ENCODE data around the gene METRNL.

The METRNL gene

DNA sequence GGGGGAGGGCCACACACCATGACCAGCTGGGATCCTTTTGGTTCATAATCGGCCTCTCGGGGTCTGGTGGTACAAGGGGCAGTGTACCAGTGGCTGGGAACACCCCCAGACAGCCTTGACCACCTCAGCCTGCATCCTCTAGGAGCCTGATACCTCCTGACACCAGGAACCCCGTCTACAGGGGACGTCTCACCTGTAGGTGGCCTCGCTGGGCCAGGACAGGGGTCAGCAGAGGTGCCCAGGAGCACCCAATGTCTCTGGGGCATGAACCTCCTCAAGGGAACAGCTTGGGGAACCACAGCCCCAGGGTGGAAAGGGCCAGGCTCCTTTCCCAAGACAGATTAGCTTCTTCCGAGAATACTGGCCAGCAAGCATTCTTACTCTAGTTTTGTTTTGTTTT is 2.5 kb upstream of the METRNL start:
- Histone ChIP-seq H3K9me2 (replicated peaks; ENCODE audit: insufficient read depth, low read length) (no peaks in the 10 kb centered on the region), H3F3A (ENCODE audit: insufficient read depth) (peaks cover 6% of the 10 kb centered on the region; the same call in 1 of the 2 replicates), H3K9me3 (ENCODE audit: insufficient read depth, low read length) (no peaks in the 10 kb centered on the region), H2AFZ (ENCODE audit: low read depth, low read length, severe bottlenecking) (no peak overlapping the region), H3K79me2 (ENCODE audit: insufficient read depth, low read length) (no peaks in the 10 kb centered on the region; the same call in 1 of the 2 replicates), H4K20me1 (ENCODE audit: low read depth, low read length) (no peaks in the 10 kb centered on the region), H3K27ac (ENCODE audit: low read depth, low read length) (no peak overlapping the region), H3K27me3 (ENCODE audit: low read length) (no peaks in the 10 kb centered on the region), H3K9ac (ENCODE audit: low read length) (no peak overlapping the region), H3K36me3 (ENCODE audit: low read length) (no peaks in the 10 kb centered on the region), H3K4me2 (ENCODE audit: low read depth, low read length, poor library complexity, severe bottlenecking) (no peak overlapping the region), H3K4me3 (ENCODE audit: insufficient read depth, low read length, poor library complexity, severe bottlenecking) (no peak overlapping the region)
- TF ChIP-seq, protein P1, sequence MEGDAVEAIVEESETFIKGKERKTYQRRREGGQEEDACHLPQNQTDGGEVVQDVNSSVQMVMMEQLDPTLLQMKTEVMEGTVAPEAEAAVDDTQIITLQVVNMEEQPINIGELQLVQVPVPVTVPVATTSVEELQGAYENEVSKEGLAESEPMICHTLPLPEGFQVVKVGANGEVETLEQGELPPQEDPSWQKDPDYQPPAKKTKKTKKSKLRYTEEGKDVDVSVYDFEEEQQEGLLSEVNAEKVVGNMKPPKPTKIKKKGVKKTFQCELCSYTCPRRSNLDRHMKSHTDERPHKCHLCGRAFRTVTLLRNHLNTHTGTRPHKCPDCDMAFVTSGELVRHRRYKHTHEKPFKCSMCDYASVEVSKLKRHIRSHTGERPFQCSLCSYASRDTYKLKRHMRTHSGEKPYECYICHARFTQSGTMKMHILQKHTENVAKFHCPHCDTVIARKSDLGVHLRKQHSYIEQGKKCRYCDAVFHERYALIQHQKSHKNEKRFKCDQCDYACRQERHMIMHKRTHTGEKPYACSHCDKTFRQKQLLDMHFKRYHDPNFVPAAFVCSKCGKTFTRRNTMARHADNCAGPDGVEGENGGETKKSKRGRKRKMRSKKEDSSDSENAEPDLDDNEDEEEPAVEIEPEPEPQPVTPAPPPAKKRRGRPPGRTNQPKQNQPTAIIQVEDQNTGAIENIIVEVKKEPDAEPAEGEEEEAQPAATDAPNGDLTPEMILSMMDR (IDR thresholded peaks at IDR 0.05; ENCODE audit: insufficient read depth, low read length, poor library complexity, severe bottlenecking), result no peak
- TF ChIP-seq EZH2phosphoT487 (conservative IDR thresholded peaks at IDR 0.05; ENCODE audit: low read length), result no peak

DNA sequence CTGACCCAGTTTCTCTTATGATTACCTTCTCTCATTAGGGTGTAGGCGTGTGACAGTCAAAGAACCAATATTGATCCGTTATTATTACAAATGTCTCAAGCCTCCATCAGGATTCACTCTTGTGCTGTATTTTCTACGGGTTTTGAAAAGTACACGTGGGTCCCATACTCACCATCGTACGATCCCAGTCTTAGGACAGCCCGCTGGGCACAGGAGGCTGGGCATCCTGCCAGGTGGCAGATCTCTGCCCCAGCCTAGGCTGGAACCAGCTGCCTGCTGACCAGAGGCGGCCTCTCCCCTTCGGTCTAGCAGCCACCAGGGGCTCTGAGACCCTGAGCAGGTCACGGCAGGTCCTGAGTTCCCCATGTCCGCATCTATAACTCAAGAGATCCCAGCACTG is 2.0 kb upstream of the METRNL start:
- no peak overlapping the region for H2AFZ ChIP-seq (ENCODE audit: low read depth, low read length, severe bottlenecking)
- peaks cover 3% of the 10 kb centered on the region; the same call in 1 of the 2 replicates for H3K79me2 ChIP-seq (ENCODE audit: insufficient read depth, low read length)
- no peak overlapping the region for H3K9ac ChIP-seq (ENCODE audit: low read length)
- no peak overlapping the region for H3K4me2 ChIP-seq (ENCODE audit: low read depth, low read length, poor library complexity, severe bottlenecking)
- H3K9me2 ChIP-seq (replicated peaks; ENCODE audit: insufficient read depth, low read length), result no peaks in the 10 kb centered on the region
- H3K9me3 ChIP-seq (ENCODE audit: insufficient read depth, low read length), result no peaks in the 10 kb centered on the region
- no peaks in the 10 kb centered on the region for H3K27me3 ChIP-seq (ENCODE audit: low read length)
- no peak overlapping the region for H3K4me3 ChIP-seq (ENCODE audit: insufficient read depth, low read length, poor library complexity, severe bottlenecking)
- no peaks in the 10 kb centered on the region for H3K36me3 ChIP-seq (ENCODE audit: low read length)
- H3K27ac ChIP-seq (ENCODE audit: low read depth, low read length), result no peak overlapping the region
- H4K20me1 ChIP-seq (ENCODE audit: low read depth, low read length), result no peaks in the 10 kb centered on the region
- H3F3A ChIP-seq (ENCODE audit: insufficient read depth), result peaks cover 10% of the 10 kb centered on the region
- TF ChIP-seq EZH2phosphoT487 (conservative IDR thresholded peaks at IDR 0.05; ENCODE audit: low read length), result no peak
- TF ChIP-seq, protein P1 (IDR thresholded peaks at IDR 0.05; ENCODE audit: insufficient read depth, low read length, poor library complexity, severe bottlenecking), result no peak

DNA sequence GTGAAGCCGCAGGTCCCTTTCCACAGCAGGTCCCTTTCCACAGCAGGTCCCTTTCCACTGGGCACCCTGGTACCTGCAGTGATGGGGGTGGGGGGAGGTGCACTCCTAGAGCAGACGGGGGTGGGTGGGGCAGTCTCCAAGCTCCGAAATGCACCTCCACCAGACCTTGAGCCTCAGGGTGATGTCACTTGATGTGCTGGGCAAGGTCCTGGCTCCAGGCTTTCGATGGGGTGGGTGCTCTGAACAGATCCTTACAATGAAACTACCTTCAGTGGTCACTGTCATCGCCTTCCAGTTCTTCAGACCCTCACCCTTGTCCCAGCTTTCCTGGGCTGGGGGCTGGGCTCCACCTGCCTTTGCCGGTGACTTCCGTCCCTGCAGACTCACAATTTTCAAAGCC is 1.5 kb upstream of the METRNL start:
- peaks cover 11% of the 10 kb centered on the region for H3F3A ChIP-seq (ENCODE audit: insufficient read depth)
- no peak overlapping the region for H3K4me3 ChIP-seq (ENCODE audit: insufficient read depth, low read length, poor library complexity, severe bottlenecking)
- no peaks in the 10 kb centered on the region for H4K20me1 ChIP-seq (ENCODE audit: low read depth, low read length)
- no peak overlapping the region for H2AFZ ChIP-seq (ENCODE audit: low read depth, low read length, severe bottlenecking)
- no peak overlapping the region for H3K4me2 ChIP-seq (ENCODE audit: low read depth, low read length, poor library complexity, severe bottlenecking)
- H3K9ac ChIP-seq (ENCODE audit: low read length), result no peak overlapping the region
- no peak for TF ChIP-seq EZH2phosphoT487 (conservative IDR thresholded peaks at IDR 0.05; ENCODE audit: low read length)
- TF ChIP-seq, protein P1 (IDR thresholded peaks at IDR 0.05; ENCODE audit: insufficient read depth, low read length, poor library complexity, severe bottlenecking), result no peak
- H3K79me2 ChIP-seq (ENCODE audit: insufficient read depth, low read length), result peaks cover 4% of the 10 kb centered on the region; the same call in 1 of the 2 replicates
- H3K36me3 ChIP-seq (ENCODE audit: low read length), result no peaks in the 10 kb centered on the region
- no peak overlapping the region for H3K27ac ChIP-seq (ENCODE audit: low read depth, low read length)
- no peaks in the 10 kb centered on the region for H3K9me3 ChIP-seq (ENCODE audit: insufficient read depth, low read length)
- no peaks in the 10 kb centered on the region for H3K9me2 ChIP-seq (replicated peaks; ENCODE audit: insufficient read depth, low read length)
- no peaks in the 10 kb centered on the region for H3K27me3 ChIP-seq (ENCODE audit: low read length)

Measured in SU-DHL-6 (cell line).